Forelimb muscle (tissue), 1 donor: Measurements from ENCODE around the gene FIP1L1. TPM values are rescaled to one million over a fixed set of nuclear protein-coding genes. Genes with fewer than 3 reads are reported as not detected.
A peak's percentile ranks its signal among the peaks of the same experiment; 100 is the strongest.
"Not testable (repeated sequence)": the region's sequence is repeated elsewhere in the genome, so short reads cannot be mapped to it uniquely, and the experiment has no call there.

Source experiments
- DNase-seq: peaks from one replicate; pipeline ENCODE4 v3.0.0-alpha.2; 2013; ENCODE audit warnings: low read depth
- polyA plus RNA-seq: library from polyadenylated mRNA; unstranded; fragments of 120-200 nt; gene quantifications from one replicate; pipeline ENCODE4 v1.2.1, GENCODE V29; 2013; ENCODE audit not compliant: insufficient read length

Gene FIP1L1, protein sequence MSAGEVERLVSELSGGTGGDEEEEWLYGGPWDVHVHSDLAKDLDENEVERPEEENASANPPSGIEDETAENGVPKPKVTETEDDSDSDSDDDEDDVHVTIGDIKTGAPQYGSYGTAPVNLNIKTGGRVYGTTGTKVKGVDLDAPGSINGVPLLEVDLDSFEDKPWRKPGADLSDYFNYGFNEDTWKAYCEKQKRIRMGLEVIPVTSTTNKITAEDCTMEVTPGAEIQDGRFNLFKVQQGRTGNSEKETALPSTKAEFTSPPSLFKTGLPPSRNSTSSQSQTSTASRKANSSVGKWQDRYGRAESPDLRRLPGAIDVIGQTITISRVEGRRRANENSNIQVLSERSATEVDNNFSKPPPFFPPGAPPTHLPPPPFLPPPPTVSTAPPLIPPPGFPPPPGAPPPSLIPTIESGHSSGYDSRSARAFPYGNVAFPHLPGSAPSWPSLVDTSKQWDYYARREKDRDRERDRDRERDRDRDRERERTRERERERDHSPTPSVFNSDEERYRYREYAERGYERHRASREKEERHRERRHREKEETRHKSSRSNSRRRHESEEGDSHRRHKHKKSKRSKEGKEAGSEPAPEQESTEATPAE
- 42.9 TPM for polyA plus RNA-seq

DNA sequence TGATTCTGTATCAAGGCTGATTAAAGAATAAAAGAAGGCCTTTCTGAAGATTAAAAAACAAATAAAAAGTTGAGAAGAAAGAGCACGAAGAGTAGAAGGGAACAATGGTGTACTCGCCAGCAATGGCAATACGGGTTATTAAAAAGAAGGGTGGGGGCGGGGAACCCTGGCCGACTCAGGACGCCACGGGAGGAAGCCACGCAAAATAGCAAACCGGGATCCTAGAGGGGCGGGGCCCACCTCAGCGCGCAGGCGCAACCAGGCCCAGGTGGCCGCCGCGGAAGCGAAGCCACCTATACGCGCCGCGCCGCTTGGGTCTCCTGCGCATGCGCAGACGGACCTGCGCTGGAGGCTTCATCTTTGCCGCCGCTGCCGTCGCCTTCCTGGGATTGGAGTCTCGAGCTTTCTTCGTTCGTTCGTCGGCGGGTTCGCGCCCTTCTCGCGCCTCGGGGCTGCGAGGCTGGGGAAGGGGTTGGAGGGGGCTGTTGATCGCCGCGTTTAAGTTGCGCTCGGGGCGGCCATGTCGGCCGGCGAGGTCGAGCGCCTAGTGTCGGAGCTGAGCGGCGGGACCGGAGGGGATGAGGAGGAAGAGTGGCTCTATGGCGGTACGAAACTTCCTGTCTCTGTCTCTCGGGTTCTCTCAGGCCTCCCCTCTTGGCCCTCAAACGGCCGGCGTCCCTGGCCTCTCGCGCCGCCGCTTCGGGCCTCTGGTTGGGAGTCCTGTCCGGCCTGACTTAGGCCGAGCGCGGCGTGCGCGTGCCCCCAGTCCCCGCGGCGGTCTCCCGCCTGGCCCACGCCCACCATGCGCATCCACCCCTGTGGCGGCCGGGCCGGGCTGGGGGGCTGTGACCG is at the start of gene FIP1L1:
FIP1L1 (plus strand) TSS at position 323 of the 852 bp plus-strand sequence; CDS start at position 521, 198 bp downstream.
- peak; percentile 86 for DNase-seq

DNA sequence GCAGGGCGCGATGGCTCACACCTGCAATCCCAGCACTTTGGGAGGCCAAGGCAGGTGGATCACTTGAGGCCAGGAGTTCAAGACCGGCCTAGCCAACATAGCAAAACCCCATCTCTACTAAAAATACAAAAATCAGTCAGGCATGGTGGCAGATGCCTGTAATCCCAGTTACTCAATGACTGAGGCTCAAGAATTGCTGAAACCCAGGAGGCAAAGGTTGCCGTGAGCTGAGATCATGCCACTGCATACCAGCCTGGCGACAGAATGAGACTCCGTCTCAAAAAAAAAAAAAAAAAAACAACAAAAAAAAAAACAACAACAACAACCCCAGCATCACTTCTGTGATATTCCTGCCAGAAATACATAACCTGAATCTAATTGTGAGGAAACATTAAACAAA is 42.5 kb upstream of the FIP1L1 start:
- DNase-seq = not testable (repeated sequence)

DNA sequence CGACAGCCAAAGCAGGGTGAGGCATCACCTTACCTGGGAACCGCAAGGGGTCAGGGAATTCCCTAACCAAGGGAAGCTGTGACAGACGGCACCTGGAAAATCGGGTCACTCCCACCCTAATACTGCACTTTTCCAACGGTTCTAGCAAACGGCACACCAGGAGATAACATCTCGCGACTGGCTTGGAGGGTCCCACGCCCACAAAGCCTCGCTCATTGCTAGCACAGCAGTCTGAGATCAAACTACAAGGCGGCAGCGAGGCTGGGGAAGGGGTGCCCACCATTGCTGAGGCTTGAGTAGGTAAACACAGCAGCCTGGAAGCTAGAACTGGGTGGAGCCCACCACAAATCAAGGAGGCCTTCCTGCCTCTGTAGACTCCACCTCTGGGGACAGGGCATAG is 37.3 kb upstream of the FIP1L1 start:
- not testable (repeated sequence) for DNase-seq

DNA sequence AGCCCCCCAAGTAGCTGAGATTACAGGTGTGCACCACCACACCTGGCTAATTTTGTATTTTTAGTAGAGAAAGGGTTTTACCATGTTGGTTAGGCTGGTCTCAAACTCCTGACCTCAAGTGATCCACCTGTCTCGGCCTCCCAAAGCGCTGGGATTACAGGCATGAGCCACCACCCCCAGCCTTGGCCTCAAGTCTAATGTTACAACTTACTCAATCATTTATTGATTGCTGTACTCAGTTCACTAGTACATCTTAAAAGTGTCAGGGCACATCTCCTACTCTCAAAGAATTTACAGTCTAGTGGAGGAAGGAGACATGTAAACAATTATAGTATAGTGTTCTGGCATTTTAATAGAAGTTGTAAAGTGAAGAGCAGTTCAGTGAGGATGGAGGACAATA is 31.0 kb upstream of the FIP1L1 start:
- not testable (repeated sequence) for DNase-seq

DNA sequence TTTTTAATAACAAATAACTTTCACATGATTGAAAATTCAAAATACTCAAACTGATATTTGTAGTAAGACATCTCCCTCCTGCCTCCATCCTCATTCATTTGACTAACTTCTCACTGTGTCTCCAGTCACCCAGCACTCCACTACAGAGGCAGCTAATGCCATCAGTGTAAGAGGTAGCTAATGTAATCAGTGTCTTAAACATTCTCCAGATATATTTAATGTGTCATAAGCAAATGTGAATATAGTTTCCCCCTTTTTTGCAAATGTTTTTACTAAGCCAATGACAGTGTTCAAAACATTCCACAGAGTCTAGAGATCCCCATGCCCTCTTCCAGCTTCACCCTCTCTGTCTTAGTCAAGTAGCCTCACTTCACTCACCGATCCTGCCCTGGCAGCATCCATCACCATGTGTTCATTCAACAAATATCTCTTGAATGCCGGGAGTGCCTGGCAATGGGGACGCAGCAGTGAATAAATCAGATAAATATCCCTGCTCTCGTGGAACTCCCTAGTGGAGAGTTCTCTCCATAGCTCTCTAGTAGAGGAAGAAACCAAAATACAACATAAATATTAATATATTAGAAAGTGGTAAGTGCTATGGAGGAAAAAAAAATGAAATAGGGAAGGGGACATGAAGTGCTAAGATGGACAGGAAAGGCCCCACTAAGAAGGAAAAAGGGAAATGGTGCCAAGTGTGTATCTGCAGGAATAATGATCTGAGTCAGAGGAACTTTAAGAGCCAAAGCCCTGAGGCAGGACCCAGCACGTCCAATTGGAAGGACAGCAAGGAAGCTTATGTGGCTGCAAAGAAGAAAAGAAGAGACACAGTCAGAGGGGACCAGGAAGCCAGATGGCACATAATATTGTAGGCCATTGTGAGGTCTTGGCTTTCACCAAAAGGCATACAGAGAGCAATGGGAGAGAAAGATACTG is 30.3 kb upstream of the FIP1L1 start:
- no peak for DNase-seq

DNA sequence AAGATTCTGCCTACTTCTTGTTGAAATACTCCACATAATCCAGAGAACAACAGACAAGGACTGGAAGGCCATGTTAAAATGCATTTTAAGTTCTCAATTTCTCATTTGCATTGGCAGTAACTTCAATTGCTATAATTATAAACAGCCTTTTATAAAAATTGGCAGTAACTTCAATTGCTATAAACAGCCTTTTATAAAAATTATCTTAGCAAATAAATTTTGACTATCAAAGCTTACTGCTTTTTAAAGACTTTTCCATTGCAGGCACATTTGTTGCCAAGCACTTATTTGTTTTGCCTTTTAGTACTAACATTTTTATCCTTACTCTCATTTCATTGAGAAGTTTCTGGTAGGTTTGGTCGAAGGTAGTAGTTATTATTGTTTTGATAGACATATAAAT is 29.4 kb upstream of the FIP1L1 start:
- no peak for DNase-seq

DNA sequence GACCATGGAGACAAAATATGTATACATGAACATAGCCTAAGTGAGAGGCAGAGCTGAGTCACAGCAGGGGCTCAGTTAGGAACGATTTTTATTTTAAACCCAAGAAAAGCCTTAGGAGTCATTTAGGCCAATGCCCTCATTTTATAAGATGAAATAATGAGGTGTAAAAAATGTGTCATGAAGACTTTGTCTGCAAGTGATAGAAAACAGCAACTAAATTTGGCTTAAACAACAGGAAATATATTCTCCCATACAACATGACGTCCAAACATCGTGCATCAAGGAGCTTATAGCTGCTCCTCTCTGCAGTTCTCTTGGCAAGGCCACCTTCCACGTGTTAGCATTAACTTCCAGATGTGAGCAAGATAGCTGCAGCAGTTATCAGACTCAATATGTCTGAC is 28.4 kb upstream of the FIP1L1 start:
- DNase-seq = peak; percentile 28

DNA sequence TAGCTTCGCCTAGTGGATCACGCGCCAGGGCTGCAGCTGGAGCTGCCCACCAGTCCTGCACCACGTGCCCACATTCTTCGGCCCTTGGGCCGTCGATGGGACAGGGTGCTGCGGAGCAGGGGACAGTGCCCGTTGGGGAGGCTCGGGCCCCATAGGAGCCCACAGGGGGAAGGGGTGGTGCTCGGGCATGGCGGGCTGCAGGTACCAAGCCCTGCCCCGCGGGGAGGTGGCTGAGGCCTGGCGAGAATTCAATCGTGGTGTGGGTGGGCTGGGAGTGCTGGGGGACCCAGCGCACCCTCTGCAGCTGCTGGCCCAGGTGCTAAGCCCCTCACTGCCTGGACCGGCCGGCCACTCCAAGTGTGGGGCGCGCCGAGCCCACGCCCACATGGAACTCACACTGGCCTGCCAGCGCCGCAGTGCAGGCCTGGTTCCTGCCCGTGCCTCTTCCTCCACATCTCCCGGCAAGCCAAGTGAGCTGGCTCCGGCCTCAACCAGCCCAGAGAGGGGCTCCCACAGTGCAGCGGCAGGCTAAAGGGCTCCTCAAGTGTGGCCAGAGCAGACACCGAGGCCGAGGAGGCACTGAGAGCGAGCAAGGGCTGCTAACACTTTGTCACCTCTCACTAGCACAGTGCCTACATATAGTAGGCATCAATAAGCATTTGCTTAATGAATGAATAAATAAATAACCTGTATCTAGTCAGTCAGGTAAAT is 23.3 kb upstream of the FIP1L1 start:
- DNase-seq = no peak

DNA sequence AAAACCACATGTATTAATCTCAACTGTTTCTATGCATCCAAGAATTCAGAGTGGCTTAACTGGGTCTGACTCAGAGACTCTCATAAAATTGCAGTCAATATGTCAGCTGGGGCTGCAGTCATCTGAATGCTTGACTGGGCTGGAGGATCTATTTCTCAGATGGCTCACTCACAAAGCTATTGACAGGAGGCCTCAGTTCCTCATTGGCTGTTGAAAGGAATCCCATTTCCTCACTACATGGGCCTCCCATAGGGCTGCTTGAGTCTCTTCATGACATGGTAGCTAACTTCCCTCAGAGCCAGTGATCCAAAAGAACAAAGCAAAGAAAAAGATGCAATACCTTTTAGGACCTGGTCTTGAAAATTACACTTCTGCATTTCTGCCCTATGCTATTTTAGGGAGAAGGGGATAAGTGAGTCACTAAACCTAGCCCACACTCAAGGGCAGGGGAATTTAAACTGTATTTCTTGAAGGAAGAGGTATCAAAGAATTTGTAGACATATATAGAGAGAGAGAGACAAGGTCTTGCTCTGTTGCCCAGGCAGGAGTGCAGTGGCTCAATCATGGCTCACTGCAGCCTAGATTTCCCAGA is 21.4 kb upstream of the FIP1L1 start:
- no peak for DNase-seq

DNA sequence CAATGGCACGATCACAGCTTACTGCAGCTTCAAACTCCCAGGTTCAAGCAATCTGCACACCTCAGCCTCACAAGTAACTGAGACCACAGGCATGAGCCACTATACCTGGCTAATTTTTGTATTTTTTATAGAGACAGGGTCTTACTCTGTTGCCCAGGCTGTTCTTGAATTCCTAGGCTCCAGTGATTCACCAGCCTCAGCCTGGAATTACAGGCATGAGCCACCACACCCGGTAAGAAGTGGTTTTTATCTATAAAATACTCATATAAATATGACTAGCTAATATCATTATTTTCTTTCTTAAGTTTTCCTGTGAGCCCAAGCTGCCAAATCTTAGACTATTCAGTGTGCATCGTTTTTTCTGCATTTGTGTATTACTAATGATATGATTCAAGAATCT is 16.0 kb upstream of the FIP1L1 start:
- no peak for DNase-seq

DNA sequence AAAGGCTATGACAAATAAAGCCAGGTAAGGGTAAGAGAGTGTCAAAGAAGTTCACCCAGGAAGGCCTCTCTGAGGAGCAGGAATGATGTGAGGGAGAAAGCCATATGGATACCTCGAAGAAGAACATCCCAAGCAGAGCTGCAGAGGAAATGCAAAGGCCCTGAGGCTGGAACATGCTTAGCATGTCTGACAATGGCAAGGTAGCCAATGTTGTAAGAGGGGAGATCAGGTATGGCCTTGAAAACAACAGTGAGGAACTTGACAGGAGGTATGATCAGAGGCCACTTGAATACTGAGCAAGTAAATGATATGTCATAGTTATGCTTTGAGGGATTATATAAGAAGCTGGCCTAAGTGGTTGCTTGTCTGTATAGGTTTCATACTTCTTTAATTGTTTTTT is 15.3 kb upstream of the FIP1L1 start:
- no peak for DNase-seq

DNA sequence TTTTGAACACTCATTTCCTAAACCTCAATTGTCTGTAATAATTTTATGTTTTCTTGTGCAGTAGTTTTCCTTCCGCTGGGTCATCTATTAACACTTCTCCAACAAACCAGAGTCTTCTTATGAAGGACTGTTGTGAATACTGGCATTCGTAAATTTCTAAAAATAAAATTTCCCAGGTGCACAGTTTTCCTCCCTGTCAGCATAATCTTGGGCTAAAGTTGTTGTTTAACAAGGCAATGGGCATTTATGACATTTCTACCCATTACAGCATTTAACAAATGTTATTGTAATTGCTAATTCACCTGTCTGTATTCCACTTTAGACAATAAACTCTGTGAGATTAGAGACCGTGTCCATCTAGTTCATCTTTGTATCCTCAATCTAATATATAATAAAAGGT is 12.8 kb upstream of the FIP1L1 start:
- no peak for DNase-seq

DNA sequence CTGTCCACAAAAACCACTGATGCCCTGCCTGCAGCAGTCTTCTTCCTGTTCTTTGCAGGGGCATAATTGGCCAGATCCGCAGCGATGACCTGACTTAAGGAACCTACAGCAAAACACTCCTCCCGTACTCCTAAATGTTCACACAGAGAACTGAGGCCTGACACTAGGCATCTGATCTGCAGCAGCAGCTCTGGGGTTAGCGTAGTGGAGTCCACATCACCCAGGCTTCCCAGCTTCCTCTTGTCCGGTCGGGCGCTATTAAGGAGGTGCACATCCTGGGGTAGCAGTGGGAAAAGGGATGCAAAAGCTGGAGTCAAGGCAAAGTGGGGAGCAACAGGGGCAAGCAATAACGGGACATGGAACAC is 12.3 kb upstream of the FIP1L1 start:
- DNase-seq = no peak

DNA sequence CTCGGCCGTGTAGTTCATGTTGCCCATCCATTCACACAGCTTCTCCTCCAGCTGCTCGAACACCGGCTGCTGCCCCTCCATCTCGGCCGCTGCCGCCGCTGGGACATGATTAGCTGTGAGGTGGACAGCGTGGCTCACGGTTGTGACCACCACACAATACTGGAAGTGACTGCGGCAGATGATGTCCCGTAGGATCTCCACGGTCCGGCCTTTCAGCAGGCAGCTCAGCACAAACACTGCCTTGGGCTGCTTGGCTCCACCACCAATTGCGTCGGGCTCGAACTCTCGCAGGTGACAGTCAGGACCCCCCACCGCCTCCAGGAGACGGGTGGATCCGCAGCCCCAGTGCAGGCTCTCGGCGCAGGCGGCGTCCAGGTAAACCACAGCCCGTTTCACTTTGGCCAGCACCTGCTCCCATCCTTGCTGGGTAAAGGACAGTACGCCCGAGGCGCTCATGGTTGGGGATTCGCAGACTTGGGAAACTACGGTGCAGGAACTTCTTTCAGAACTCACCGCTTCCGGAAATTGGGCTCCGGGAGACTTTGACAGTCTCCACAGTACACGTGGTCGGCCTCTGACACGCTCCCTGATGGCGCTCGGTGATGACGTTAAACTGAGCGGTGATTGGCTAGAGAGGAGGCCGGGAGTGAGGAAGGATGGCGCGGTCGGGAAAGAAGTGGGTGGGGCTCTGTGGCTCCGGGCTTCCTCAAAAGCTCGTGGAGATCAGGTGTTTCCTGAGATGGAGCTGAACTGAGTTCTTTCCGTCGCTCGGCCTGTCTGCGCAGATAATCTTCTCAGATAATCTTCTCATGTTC is 11.7 kb upstream of the FIP1L1 start, which contains the start of gene SCFD2:
SCFD2 (minus strand) TSS at position 576 of the 815 bp plus-strand sequence.
- DNase-seq = peak; percentile 94

DNA sequence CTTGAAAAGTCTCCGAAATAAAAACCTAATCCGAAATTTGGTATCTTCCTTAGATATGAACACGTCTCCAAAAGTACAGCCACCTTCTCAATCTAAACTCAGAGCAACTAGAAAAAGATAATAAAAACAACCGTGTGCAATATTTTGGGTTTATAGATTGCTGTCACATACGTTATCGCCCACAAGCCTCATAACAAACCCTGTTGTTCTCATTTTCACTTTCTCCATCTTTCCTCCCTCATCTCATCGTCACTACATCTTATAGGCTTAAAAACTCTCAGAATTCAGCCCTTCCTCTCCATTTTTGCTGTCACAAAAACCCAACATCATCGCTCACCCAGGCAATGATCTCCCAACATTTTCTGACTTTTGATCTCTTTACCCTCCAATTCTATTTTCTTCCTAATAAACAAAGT is 11.1 kb upstream of the FIP1L1 start:
- DNase-seq = no peak

DNA sequence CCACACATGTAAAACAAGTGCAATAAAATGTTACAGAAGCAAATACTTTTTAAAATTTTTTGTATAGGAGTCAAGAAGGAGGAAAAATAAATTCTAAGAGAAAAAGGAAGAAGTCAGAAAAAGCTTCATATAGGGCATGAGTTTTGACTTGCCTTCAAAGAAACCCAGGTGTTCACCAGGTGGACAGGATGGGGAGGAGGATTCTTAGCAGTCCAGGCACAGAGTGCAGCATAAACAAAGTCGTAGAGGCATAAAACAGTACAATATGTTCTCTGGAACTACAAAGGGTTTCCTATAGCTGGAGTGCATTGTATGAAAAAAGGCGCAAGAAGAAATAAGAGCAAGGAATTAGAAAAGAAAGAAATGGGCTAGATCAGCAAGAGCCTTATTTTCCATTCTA is 9.7 kb upstream of the FIP1L1 start:
- no peak for DNase-seq

DNA sequence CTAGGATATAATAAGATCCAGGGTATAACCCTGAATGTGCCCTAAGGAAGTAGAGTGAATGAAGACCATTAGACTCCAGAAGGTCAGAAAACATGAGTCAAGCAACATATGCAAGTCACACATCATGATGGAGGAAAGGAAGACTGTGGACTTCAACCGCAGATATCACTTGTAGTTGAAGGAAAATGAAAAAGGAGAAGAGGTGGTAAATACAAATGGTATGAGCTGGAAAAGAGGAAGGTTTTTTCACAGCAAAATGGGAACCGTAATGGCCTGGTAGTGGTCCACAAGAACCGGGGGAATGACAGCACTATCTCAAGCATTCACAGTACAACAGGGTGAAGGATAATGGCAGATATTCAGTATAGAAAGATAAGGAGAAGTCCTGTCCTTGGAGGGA is 6.4 kb upstream of the FIP1L1 start:
- DNase-seq = no peak

DNA sequence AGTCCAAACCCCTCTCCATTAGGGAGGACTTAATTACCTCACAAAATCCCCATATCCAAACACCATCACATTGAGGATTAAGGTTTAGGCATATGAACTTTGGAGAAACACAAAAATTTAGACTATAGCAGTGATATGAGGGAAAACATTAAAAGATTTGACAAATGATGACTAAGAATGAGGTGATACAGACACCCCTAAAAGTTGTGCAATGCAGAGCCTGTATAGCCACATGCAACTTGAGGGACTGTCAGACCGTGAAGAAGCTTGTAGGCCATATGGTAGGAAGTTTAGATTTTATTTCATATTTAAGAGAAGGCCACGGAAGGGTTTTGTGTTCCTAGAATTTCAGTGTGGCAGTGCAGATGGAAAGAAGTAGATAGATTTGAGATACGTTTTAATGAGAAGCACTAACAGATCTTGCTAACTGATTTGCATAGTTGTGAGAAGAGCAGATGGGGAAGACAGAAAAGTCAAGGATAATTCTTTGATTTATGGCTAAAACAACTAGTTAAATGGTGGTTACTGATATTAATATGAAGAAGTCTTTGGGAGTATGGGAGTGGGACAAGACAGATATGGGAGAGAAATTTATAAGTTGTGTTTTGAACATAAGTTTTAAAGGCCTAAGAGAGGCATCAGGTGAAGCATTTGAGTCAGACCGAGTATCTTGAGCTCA is 5.5 kb upstream of the FIP1L1 start:
- no peak for DNase-seq

DNA sequence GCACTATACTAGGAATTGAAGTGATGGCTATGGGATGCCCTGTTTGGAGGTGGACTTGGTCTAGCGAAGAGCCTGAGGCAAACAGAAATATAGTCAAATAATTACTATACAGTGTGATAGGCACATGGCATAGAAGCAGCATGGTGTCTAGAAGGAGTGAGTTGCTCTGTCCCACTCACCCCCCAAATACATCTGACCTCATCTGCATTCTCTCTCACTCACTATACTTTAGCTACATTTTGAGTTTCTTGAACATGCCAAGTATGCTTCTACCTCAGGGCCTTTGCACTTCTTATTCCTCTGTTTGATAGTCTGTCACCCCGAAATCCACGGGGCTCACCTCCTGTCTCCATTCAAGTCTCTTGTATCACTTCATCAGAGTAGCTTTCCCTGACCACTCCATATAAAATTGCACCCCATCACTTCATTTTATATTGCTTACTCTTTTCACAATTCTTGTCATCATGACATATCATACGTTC is 2.6 kb upstream of the FIP1L1 start:
- DNase-seq = no peak
